ENCODE data around the gene KIAA1328.

Gene KIAA1328

GRCh38 chr18:36963464-36963863 is 134.5 kb downstream of the KIAA1328 start:
- DNase-seq, result no peak

GRCh38 chr18:36974686-36975085 is 145.8 kb downstream of the KIAA1328 start:
- DNase-seq, result no peak

DNA sequence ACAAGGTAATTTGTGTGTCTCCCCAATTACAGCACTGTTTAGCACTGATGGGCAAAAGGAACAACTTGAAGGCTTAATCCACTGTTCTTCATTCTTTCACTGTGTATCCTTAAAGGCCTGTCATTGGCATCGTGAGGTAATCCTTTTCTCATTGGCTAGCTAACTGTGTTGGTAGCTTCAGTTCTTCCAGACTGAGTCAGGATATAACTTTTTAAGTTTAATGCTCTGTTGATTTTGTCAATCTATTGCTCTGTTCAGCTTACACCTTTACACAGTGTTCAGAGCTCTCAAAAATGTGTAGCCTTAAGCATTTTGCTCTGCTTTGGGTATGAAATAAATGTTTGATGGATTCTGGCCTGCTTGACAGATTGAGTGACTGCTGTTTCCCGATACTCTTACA is 148.2 kb downstream of the KIAA1328 start:
- DNase-seq, result no peak

DNA sequence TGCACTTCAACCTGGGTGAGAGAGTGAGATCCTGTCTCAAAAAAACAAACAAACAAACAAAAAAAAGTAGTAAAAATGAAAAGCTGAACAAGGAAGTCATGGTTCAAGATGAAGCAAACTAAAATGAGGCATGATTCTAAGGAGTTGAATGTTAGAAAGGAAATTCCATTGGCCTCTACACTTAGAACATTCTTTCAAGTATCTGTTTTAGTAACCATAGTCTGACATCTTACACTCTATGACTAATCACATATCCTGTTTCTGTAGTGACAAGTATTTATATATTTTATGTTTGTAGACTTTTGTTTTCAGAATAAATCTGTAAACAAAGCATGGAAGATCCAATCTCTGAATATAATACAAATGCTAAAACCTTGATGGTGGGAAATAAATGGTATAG is 164.1 kb downstream of the KIAA1328 start:
- no peak for DNase-seq

GRCh38 chr18:37006742-37007141 is 177.8 kb downstream of the KIAA1328 start:
- no peak for DNase-seq

DNA sequence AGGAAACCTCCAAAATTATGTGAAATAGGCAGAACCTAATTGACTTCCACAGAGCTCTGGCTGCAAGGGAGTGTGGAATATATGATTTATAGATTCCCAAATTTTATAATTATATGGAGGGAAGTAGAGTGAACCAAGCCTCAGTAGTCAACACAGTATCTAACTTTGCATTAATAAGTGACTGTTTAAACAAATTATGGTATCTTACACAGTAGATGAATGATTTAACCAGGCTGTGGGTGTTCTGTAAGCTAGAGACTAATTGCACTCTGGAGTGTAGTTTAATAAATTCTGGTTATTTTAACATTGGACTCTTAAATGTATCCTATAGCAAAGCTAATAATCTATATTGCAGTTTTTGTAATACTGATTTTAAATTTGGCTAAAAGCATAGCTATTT is 183.5 kb downstream of the KIAA1328 start:
- DNase-seq, result no peak

- no peak for DNase-seq
Measured at GRCh38 chr18:37019157-37019827, 190.4 kb downstream of the KIAA1328 start.

DNA sequence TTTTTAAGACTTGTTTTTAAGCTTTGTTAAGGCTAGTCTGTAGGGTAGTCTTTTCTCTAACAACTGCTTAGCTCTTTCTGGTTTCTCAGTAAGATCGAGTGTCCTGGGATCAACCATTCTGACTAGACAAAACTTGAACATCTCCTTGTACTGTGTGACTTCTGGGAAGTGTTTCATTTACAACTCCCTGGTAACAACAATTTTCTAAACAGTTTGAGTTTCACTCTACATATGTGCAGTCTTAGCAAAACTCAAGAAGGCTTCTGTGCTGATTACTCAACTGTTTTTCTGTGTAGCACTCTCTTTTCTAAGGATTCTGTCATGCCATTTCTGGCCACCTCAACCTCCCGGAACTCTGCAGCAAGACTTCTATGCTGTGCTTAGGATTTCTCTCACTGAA is 204.5 kb downstream of the KIAA1328 start:
- no peak for DNase-seq

- DNase-seq, result no peak
Measured at GRCh38 chr18:37042381-37042780, 213.5 kb downstream of the KIAA1328 start.

GRCh38 chr18:37055137-37055802 is 226.3 kb downstream of the KIAA1328 start:
- DNase-seq, result no peak

DNA sequence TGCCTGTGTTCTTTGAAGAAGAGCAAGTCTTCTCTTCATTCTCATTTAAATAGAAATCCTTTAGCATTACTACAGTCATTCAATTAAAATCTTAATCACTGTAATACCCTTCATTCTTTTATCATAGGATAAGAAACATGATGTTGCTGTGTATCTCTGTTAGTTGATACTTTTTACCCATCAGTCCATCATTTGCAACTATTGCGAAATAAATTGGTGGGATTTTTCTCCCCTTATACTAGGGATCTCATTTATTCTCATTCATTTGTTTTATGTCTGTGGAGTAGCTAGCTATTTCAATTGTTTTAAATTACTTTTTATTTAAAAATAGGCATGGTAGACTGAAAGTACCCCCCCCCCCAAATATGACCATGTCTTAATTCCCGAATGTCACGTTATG is 235.3 kb downstream of the KIAA1328 start:
- no peak for DNase-seq

- DNase-seq, result no peak
Measured at GRCh38 chr18:37065254-37065653, 236.3 kb downstream of the KIAA1328 start.

DNA sequence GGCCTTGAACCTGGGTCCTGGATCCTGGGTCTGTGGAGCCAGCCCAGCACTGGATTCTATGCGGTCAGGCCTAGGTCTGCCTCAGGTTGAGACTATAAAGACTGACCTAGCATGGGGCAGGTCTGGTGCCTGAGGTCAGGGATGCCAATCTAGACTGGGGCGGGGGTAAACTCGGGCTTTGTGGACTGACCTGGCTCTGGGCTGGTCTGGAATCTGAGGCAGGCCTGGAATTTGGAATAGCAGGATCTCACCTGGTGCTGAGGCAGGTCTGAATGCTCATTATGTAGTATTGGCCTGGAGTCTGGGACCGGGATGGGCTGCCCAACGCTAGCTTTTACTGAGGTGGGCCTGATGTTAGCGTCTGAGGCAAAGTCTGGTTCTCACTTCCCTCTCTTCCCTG is 256.0 kb downstream of the KIAA1328 start:
- no peak for DNase-seq

- DNase-seq, result no peak
Measured at GRCh38 chr18:37085362-37085761, 256.4 kb downstream of the KIAA1328 start.

DNA sequence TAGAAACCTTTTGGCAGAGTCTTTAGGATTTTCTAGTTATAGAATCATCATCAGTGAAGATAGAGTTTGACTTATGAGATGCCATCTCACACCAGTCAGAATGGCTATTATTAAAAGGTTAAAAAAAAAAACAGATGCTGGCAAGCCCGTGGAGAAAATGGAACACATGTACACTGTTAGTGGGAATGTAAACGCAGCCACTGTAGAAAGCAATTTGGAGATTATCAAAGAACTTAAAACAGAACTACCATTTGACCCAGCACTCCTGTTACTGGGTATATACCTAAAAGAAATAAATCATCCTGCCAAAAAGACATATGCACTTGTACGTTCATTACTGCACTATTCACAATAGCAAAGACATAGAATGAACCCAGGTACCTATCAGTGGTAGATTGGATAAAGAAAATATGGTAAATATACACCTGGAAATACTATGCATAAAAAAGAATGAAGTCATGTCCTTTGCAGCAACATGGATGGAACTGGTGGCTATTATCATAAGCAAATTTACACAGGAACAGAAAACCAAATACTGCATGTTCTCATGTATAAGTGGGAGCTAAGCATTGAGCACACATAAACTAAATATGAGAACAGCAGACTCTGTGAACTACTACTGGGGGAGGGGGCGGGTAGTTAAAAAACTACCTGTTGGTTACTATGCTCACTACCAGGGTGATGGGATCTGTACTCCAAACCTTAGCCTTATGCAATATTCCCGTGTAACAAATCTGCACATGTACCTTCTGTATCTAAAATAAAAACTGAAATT is 279.0 kb downstream of the KIAA1328 start:
- no peak for DNase-seq

GRCh38 chr18:37122877-37123276 is 293.9 kb downstream of the KIAA1328 start:
- no peak for DNase-seq

DNA sequence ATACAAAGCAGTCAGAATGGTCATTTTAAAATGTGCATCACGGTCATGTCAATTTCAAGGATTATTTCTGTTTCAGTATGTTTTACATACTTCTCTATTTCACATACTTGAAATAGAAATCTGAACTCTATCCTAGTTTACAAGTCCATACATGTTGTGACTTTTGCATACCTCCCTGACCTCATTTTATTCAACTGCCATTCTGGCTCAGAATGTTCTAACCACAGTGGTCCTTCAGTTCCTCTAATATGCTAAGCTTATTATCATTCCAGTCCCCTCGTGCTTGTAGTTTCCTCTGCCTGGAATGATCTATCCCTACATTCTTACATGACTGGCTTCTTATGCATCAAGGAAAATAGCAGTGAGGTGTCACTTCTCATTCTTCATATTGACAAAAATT is 295.6 kb downstream of the KIAA1328 start:
- no peak for DNase-seq

DNA sequence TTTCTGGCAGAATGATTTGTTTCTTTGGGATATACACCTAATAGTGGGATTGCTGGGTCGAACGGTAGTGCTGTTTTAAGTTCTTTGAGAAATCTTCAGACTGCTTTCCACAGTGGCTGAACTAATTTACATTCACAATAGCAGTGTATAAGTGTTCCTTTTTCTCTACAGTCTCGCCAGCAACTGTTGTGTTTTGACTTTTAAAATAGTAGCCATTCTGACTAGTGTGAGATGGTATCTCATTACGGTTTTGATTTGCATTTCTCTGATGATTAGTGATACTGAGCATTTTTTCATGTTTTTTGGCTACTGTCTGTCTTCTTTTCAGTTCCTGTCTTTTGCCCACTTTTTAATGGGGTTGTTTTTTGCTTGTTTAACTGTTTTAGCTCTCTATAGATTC is 306.2 kb downstream of the KIAA1328 start:
- no peak for DNase-seq

DNA sequence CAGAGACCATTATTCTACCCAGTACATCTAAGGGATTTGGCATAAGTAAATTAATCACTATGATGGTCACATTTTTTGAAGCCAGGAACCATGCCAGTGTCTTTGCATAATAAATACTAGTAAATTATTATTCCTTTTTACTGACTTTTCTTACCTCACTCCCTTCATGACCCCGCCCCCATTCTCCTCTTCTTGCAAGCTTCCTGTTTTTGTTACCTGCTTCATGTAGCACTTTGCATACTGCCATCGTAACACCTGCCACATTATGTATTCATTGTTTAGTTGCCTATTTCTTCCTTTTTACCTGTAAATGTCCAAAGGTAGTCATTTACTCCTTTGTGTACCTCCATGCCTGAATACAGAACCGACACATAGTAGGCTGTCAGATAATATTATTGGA is 309.5 kb downstream of the KIAA1328 start:
- DNase-seq, result no peak

DNA sequence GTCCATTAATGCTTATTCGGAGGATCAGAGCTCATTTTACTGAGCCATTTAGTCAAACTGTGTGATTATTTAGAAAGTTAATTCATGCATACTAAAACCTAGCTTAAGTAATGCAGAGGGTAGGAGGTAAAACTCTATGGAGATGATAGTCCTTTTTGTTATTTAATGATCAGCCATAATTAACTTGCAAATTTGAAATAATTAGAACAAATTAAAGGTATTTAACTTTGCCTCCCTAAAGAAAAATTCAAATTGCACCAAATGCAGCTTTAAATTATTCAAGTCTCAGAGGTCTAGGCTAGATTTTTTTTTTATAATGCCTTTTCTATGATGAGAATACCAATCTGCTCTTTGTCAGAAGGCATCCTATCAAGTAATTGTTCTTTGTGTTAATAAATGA is 310.9 kb downstream of the KIAA1328 start:
- no peak for DNase-seq

- DNase-seq, result no peak
Measured at GRCh38 chr18:37144921-37145320, 316.0 kb downstream of the KIAA1328 start.

GRCh38 chr18:37156330-37156942 is 327.5 kb downstream of the KIAA1328 start:
- no peak for DNase-seq

- DNase-seq, result no peak
Measured at GRCh38 chr18:37160038-37160820, 331.3 kb downstream of the KIAA1328 start.
